Bone marrow (tissue), 2 donors: ENCODE measurements around the gene APOD.

Source experiments
- DNase-seq, 2 donors: peaks; one replicate each; lab custom pipeline; 2025; lab: John Stamatoyannopoulos, UW

Gene APOD

DNA sequence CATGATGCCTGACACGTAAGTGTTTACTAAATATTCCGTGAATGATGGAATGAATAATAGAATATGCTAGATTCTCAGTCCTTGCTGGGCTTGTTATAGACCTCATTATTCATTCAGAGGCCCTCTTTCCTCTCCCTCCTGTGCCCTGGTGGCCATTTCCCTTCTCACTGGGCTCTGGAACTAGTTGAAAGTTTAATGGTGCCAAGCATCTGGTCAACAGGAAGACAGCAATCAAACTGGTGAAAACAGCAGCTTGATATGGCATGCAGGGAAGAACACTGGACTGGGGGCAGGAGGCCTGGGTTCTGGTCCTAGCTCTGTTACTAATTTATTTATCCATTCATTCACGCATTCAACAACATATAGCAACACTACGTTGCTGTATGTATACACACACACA lies 3.7 kb upstream of the APOD start:
- no peak for DNase-seq

DNA sequence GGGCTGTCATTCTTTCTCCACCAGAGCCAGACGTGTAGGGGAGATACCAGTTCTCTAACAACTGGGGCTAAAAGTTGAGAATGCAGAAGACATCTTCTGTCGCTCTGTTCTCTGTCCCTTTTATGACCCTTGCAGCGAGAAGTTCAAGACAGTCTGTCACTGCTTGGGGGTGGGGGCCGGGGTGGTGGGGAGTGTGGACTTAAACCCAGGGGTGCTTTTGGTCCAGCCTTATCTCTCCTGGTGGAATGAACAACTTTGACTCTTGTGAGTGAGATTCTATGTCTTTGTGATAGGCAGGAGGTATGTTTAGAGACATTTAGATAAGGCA lies 767 bp upstream of the APOD start:
- no peak for DNase-seq

DNA sequence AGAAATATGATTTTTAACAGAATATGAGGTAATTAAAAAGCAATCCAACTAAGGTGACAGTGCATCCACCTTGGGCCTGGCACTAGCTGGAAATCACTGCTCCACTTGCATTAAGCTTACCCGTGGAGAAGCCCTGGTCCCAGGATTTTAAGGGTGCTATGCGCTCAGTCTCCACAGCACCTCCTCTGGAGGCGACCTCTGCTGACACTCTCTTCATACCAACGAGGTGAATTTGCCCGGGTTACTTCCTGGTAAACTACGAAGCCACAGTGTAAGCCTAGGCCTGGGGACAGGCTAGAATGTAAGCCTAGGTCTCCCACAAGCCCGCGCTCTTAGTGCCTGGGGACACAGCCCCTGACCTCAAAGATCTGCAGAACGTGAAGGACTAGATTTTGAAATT lies 793 bp downstream of the APOD start:
- DNase-seq, result no peak

DNA sequence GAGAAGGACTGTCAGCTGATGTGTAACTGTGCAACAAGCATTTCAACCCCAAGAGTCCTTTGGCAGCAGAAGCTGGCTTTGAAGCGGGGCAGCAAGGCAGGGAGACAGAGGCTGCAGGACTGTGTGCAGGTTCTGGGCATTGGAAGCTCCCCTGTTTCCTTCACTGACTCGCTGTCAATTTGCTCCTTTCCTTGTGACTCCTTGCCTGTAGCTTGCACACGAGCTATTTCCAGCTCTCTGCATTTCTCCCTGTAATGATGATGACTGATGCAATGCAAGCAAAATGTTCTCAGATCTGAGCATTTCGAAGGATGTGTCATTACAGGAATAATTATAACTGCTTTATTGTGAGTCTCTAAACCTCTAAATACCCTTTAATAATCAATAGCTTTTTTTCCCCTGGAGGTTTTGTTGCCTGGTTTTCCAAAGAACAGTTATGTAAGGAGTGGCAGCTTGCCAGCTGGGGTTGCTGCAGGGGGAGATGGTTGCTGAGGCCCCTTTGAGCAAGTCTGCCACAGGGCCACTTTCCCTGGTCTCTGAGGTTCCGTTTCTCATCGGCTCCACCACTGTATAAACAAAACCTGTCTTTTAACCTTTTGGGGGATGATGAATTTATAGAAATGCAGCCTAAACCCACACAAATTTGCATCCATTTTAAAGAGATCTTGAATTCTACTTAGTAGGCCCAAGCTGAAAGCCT lies 2.8 kb downstream of the APOD start:
- no peak for DNase-seq

DNA sequence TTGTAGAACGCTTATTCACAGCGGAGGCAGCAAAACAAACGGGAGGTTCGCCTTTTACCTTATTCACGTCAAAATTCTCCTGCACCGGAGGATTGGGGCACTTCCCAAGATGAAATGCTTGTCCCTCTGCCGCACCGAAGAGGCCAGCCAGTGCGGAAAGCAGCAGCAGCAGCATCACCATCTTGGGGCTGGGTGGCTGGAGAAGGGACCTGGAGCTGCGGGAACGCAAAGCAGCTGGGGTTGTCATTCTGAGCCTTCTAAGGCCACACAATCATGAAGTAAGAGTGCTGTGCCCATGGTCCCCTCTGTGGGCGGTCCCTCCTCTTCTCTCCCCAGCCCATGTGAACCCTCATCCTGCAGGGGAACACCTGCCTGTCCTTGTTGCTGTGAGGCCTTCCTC lies 4.5 kb downstream of the APOD start:
- no peak for DNase-seq

DNA sequence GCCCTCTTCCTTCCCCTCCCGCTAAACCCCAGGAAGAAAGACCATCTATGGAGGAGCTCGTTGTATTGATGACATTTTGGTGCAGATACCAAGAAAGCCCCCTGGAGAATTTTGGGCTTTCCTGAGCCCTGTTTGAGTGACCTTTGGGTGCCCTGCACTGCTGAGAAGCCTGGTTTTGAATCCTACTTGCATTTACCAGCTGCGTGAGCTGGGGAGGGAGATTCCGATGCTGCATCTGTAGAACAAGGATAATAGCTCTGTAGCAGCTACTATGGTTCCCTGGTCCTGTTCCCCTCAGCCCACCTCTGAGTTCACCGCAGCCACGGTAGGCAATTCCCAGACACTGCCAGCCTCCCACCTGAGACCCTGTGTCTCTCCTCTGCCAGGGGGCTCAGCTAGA lies 5.2 kb downstream of the APOD start:
- DNase-seq, result no peak

DNA sequence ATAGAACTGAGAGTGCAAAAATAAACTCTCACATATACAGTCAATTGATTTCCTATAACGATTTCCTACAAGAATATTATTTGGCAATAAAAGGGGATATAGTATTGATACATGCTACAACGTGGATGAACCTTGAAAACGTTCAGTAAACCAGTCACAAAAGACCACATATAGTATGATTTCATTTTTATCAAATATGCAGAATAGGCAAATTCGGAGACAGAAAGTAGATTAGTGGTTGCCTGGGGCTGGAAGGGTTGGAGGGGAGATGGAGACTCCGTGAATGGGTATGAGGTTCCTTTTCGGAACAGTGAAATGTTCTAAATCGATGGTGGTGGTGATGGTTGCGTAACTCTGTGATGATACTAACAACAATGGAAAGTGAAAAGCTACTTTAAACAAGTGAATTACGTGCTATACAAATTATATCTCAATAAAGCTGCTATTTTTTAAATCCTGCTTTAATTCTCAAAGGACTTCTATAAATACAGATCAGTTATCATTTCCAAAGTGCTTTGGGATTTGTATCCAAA lies 6.0 kb downstream of the APOD start:
- no peak for DNase-seq

DNA sequence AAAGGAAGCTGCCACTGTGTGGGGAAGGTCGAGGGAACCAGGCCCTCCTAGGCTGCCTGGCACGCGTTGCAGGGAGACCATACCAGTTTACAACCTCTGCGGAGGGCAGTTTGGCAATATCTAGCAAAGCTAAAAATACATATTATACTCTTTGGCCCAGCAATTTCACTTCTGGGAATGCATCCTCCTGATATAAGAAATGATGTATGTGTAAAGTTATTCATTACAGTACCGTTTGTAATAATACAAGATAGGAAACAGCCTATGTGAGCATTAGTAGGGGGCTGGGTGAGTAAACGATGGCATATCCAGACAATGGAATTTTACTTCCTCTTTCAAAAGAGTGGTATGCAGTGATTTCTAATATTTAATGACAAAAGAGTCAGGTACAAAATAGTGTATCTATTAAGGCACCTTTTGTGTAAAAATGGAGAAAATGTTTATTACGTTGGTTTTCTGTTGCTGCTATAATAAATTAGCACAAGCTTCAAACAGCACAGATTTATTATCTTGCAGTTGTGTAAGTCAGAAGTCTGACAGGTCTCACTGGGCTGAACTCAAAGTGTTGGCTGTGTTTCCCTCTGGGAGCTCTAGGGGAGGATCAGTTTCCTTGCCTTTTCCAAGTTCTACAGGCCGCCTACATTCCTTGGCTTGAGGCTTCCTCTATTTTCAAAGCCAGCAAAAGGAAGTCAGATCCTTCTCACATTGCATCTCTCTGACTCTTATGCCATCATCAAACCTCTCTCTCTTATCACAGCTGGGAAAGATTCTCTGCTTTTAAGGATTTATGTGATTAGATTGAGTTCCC lies 9.0 kb downstream of the APOD start:
- no peak for DNase-seq

DNA sequence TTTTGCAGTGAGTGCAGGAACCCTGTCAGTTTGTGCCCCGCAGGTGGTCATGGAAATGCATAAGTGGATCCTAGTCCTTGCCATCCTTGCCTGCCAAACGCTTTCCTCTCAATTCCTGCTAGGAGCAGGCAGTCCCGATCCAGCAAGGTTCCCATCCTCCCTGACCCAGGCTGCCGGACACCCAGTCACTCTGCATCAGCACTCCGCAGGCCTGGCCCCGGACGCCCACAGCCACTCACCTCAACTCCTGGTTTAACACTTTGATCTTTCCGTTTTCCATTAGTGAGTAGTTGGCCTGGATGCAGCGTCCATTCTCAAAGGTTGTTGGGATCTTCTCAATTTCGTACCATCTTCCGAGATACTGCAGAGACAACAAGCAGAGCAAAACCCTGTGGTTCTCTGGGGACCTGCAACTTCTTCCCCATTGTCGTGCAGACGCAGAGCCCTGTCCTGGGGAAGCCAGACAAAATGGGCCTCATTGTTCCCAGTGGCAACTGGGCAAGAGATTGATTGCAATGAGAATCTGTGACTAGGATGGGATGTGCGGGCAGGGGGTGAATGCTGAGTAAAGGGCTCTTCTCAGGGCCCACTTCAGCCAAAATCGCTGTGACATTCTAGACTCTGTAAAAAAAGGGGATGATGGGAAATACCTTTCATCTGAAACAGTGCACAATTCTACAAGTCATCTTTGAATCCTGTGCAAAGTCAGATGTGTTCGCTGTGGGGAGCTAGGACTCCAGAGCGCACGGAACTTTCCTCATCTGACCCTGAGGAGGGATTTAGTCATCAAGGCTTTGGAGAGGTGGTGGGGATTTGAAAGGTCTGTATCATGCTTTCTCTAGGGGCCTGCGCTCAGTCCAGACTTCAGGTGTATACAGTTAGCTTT lies 9.9 kb downstream of the APOD start:
- no peak for DNase-seq

DNA sequence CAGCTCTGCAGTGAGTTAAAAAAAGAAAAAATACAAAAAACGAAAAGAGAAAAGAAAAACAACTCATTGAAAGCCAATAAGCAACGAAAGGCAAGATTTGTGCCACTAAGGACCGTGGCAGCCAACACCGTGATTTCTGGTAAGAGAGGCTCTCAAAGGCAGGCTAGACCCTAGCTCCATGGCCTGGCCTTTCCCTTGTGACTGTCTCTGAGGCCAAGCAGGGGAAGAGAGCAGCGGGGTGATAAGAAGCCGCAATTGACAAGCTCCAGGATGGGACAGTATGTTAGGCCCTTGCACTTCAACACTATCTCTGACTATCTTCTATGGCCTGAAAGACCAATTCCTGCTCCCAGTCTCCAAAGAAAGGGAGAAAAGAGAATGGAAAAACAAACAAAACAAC lies 12.4 kb downstream of the APOD start:
- DNase-seq, result no peak

DNA sequence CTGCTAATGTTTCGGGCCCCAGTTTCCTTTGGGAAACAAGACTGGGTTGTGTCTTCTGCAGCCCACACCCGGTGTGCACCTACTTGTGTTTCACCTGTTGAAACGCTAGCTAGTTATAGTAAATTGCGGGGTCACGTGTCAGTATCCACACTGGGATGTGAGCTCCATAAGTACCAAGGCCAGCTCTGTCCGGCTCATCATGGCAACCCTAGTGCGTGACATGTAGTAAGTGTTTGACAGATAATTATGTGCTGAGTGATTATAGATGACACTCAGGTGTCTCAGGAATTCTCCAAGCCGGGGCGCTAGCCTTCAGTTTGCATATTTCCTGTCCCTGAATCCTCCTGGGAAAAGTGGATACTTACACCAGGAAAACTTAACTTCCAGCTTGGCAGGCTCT lies 12.8 kb downstream of the APOD start:
- no peak for DNase-seq

DNA sequence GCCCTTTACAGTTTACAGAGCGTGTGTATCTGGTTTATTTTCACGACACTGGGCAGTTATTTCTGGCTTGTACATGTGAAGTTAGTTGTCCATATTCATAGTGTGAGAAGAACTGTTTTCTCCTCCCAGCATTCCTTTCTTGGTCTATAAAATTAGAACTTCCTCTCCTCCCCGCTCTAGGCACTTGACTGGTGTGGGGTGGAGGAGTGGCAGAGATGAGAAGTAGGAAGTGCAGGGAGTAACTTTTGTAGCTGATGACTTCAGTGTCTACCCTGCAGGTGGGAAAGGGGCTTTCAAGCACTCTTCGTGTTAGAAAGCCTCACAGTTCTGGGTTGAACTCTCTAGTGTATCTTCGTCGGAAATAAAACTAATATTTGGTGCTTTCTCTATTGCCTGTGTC lies 13.4 kb downstream of the APOD start:
- no peak for DNase-seq

DNA sequence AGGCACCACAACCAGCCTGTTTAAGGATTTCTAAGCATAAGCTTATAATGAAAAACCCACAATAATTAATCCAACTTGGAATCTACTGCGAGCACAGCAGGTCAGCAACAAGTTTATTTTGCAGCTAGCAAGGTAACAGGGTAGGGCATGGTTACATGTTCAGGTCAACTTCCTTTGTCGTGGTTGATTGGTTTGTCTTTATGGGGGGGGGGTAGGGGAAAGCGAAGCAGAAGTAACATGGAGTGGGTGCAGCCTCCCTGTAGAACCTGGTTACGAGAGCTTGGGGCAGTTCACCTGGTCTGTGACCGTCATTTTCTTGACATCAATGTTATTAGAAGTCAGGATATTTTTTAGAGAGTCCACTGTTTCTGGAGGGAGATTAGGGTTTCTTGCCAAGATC lies 15.1 kb downstream of the APOD start:
- DNase-seq, result no peak

DNA sequence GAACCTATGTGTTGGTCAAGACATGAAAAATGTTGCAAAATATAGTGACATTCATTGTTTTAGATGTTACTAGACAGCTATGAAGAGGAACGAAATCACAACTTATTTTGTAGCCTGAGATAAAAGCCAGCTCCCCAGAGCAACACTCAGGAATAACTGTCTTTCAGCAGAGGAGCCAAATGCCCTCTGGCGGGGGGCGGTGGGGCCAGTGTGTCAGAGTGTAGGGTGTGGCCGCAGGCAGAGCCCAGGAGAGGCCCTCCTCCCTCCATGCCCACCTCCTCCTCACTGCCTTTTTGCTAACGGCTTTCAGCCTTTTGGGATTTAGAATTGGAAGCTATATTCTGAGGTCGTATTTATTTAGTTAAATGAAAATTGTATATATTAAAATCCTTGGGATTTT lies 16.9 kb downstream of the APOD start:
- no peak for DNase-seq

DNA sequence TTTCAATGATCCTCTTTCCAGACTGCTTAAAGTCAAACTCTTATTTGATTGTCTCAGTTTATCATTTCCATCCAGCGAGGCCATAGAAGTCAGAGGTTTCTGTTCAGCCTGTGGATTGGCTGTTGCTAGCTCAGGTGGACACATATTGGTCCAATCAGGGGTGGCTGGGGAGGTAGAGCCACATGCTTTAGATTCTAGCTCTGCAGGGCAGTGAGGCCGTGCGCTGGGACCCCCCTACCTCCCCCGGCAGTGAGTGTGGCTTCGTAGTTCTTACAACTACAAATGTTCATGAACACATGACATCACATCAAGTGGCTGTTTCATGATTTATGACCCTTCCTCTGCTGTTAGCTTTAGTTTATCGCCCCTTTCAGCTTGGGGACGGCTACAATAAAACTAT lies 18.0 kb downstream of the APOD start:
- DNase-seq, result no peak

DNA sequence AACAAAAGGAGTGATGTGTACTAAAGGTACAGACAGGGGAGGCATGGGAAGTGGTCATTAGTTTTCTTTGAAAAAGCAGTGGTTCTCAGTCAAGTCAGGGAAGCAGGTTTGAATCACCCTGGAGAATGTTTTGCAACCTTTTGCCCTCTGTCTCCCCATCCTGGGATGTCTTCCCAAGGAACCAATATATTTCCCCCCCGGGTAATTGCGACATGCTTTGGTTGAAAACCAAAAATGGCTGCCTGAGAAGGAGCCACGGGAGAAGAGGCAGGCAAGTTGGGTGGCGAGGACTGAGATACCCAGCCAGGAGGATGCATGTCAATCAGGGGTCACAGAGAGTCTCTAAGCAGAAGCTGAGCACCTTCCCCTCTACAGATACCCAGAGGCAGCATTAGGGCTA lies 20.4 kb downstream of the APOD start:
- no peak for DNase-seq

DNA sequence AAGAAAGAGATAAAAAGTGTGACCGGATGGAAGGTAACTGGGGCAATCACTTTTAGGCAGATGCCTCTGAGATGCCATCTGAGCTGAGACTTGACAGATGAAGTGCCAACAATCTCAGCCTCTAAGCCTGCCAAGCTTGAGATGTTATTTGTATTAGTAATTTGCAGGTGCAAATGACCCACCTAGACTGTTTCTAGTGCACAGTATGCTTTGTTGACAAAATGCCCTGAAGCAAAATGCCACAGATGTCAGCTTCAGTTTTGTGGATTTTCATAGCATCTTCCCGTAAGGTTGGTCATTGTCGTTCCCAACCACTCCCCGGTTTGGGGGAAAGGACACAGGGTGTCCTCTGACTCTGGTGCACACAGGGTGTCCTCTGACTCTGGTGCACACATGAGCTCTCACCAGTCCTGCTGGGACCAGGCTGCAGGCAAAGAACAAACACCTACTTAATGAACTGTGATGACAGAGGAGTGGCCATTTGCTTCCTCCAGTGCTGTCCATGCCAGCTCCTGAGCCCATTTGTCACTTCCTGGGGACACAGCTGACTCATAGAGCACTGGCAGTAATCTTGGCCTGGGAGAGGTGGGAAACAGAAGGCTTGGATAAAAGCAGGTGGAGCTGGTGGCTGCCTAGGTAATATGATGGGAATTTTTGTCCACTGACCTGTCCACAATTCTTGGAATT lies 23.9 kb downstream of the APOD start:
- no peak for DNase-seq

DNA sequence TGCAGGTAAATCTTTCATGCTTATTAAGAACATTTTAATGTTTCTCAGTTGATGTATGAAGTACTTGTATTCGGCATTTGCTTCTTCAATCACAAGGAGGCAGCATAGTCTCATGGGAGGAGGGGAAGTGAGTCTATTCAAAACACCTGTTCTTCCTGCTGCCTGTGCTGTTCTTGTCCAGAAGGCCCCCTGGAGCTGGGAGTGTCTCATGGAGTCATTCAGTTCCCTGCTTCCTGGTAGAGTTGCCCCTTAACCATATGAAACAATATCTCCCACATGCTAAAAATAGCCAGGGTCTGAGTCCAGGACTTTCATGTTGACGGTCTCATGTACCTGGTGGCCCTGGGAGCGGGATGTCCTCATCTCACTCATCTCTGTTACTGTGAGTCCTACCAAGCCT lies 25.1 kb downstream of the APOD start:
- no peak for DNase-seq

DNA sequence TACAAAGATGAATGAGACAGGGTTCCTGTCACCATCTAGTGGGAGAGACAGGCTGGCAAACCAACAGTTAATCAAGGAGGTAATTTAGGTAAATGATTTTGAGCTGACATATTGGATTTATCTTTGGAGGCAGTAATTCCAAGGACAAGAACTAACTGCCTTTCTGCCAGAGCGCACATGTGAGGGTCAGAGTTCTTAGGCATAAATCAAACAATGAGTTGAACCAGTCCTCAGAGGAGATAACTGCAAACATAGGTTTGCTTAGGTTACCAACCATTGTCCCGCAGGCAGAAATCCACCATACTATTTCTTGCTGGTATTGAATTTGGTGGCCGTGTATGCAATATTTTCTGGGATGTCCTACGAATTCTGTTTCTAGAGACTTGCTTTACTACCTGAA lies 26.4 kb downstream of the APOD start:
- DNase-seq, result no peak

DNA sequence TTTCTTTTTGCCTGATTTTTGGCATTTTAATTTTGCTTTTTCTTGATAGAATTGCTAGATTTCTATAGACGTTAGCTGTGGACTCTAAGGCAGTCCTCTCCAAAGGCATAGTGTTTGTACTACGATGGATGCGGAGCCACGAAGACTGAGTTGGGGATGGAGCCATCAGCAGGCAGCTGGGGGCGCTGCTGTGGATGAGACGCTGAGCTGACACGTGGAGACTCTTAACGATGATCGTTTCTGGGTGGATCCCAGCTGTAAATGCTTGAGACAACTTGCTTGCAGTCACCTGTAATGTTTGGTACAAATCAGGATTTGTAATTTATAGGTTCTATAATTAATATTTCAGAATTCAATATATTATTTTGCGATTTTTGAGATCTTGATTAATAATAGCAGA lies 27.4 kb downstream of the APOD start:
- no peak for DNase-seq

DNA sequence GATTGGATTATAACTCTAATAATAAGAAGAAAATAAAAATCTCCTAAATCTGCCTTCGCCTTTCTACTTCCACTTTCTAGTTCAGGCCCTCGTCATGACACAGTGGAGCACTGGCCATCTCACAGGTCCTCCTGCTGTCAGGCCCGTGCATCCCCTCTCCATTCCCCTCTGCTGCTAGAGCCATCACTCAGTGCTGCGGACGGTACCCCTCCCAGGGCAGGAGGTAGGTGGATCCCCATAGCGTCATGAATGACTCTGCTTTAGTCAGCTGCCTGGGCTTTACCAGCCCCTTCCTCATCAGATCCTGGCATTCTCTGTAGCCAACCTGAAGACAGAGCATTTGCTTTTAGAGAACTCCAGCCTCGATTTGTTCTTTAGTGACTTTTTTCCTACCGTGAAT lies 28.6 kb downstream of the APOD start:
- DNase-seq, result no peak

DNA sequence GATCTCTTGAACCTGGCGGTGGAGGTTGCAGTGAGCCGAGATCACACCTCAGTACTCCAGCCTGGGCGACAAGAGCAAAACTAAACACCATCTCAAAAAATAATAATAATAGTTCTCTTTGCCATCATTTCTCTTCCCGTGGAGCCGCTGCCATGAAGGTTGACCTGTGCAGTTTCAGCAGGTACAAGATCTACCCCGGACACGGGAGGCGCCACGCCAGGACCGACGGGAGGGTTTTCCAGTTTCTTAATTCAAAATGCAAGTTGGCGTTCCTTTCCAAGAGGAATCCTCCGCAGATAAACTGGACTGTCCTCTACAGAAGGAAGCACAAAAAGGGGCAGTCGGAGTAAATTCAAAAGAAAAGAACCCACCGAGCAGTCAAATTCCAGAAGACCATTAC lies 29.3 kb downstream of the APOD start:
- DNase-seq, result no peak
